ENCODE measurements around the gene ELK3. TPM values are rescaled to one million over a fixed set of nuclear protein-coding genes. Genes with fewer than 3 reads are reported as not detected.
A peak's percentile ranks its signal among the peaks of the same experiment; 100 is the strongest.

The ELK3 gene
- total and polyA plus RNA-seq, 4 experiments from 2014 or later: 20.8 to 56.5 (median 56.4) TPM

DNA sequence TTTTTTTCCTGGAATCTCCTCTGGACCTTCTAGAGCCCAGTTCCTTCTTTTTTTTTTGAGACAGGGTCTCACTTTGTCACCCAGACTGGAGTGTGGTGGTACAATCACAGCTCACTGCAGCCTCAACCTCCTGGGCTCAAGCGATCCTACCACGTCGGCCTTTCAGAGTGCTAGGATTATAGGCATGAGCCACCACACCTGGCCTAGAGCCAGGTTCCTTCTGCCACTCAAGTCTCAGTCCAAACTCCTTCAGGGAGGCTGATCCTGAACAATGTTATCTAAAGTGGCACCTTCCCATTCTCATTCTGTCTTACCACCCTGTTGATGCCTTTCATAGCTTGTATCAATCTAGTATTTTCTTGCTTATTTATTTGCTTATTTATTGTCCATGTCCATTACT, 22.3 kb upstream of the ELK3 start:
- Histone ChIP-seq H3K9me3 (ENCODE audit: control insufficient read depth in 1 of 2, low read length in 2 of 2) (peaks cover 0 to 6% of the 10 kb centered on the region in 2 donors), H3K4me1 (ENCODE audit: insufficient read depth, low read length) (peaks cover 6% of the 10 kb centered on the region), H3K36me3 (ENCODE audit: insufficient read depth, low read length) (no peaks in the 10 kb centered on the region), H3K4me3 (ENCODE audit: low read length in 2 of 2) (no peak overlapping the region), H3K27ac (ENCODE audit: low read depth, low read length) (no peak overlapping the region), H3K27me3 (ENCODE audit: insufficient read depth, low read length) (no peaks in the 10 kb centered on the region)
- peaks cover 0 to 12% of the 10 kb centered on the region in 2 donors for H3K27me3 Mint-ChIP-seq
- ChIA-PET POLR2A (ENCODE audit: partially characterized antibody) (no interaction called here), CTCF (ENCODE audit: partially characterized antibody) (no interaction called here)
- H3K4me3 Mint-ChIP-seq: no peak overlapping the region
- peaks cover 2 to 9% (median 6%) of the 10 kb centered on the region in 4 donors for H3K4me1 Mint-ChIP-seq
- H3K27ac Mint-ChIP-seq: no peak overlapping the region
- H3K9me3 Mint-ChIP-seq: peaks cover 0 to 10% (median 5%) of the 10 kb centered on the region in 8 donors
- no peak for DNase-seq
- H3K36me3 Mint-ChIP-seq: no peaks in the 10 kb centered on the region
- intact Hi-C loops (cut with micrococcal nuclease): no loop called here

DNA sequence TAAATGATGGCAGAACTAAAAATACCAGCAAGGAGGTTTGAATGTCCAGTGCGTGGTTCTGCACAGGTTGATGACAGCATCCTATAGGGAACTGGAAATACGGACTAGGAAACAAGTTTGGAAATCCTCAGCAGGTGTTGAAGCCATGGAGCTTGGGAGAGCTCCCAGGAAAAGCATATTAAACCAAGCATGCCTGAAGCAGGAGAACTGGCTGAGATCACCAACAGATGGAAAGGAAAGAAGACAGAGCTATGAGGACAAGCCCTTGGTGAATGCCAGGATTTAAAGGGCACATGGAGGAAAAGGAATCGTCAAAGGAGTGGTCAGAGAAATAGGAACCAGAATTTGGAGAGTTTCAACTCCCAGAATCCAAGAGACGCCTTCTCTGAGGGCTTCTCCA, 21.2 kb upstream of the ELK3 start:
- Histone ChIP-seq H3K4me3 (ENCODE audit: low read length in 2 of 2) (no peak overlapping the region), H3K36me3 (ENCODE audit: insufficient read depth, low read length) (no peaks in the 10 kb centered on the region), H3K4me1 (ENCODE audit: insufficient read depth, low read length) (peaks cover 15% of the 10 kb centered on the region), H3K27ac (ENCODE audit: low read depth, low read length) (no peak overlapping the region), H3K9me3 (ENCODE audit: control insufficient read depth in 1 of 2, low read length in 2 of 2) (peaks cover 0 to 6% of the 10 kb centered on the region in 2 donors), H3K27me3 (ENCODE audit: insufficient read depth, low read length) (no peaks in the 10 kb centered on the region)
- intact Hi-C loops (cut with micrococcal nuclease): no loop called here
- H3K27ac Mint-ChIP-seq: no peak overlapping the region
- no peaks in the 10 kb centered on the region for H3K36me3 Mint-ChIP-seq
- ChIA-PET CTCF (ENCODE audit: partially characterized antibody) (no interaction called here), POLR2A (ENCODE audit: partially characterized antibody) (interaction anchor here (1.1 kb wide), 1 partner anchor 23 kb away, joined by 6 read pairs; no protein-coding TSS in a partner anchor)
- H3K4me3 Mint-ChIP-seq: no peak overlapping the region
- H3K27me3 Mint-ChIP-seq: peaks cover 0 to 12% of the 10 kb centered on the region in 2 donors
- peaks cover 0 to 13% (median 5%) of the 10 kb centered on the region in 8 donors for H3K9me3 Mint-ChIP-seq
- no peak for DNase-seq
- H3K4me1 Mint-ChIP-seq: peaks cover 5 to 14% (median 11%) of the 10 kb centered on the region in 4 donors

DNA sequence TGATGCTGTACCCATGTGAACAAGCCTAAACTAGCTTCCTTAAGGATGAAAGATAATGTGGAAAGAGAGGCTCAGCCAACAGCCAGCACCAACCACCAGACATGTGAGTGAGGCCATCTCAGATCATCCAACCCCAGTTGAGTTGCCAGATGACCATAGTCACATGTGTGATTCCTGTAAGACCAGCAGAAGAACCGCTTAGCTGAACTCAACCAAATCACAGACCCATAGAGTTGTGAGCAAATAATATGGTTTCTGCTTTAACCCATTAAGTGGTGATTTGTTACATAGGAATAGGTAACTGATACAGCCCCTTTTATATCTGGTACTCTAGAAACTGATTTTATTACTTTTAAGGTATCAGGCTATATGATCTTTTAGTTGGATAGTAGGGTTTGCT, 17.6 kb upstream of the ELK3 start:
- H3K27me3 Mint-ChIP-seq: peaks cover 0 to 8% of the 10 kb centered on the region in 2 donors
- H3K36me3 Mint-ChIP-seq: peaks cover 0 to 3% of the 10 kb centered on the region in 2 donors
- H3K27ac Mint-ChIP-seq: peak overlapping the region; percentile 44 to 96 (median 73)
- peak overlapping the region in 3 of 8 donors; percentile 62 to 69 (median 69) for H3K4me3 Mint-ChIP-seq
- ChIA-PET POLR2A (ENCODE audit: partially characterized antibody) (interaction anchor here (0.9 to 1.9 kb wide), 7 partner anchors 10 to 312 kb away, joined by 3 to 9 read pairs (median 5); partner anchors contain the start of gene CDK17), CTCF (ENCODE audit: partially characterized antibody) (interaction anchor here (1.2 to 4.2 kb wide), 3 partner anchors 10 to 38 kb away, joined by 3 to 21 read pairs (median 3); no protein-coding TSS in a partner anchor)
- intact Hi-C loops (cut with micrococcal nuclease): no loop called here
- H3K36me3 ChIP-seq (ENCODE audit: insufficient read depth, low read length): no peaks in the 10 kb centered on the region
- peaks cover 15% of the 10 kb centered on the region for H3K4me1 ChIP-seq (ENCODE audit: insufficient read depth, low read length)
- H3K27me3 ChIP-seq (ENCODE audit: insufficient read depth, low read length): no peaks in the 10 kb centered on the region
- peaks cover 7 to 14% (median 12%) of the 10 kb centered on the region in 4 donors for H3K4me1 Mint-ChIP-seq
- peak overlapping the region in 1 of 2 donors; percentile 19 for H3K4me3 ChIP-seq (ENCODE audit: low read length in 2 of 2)
- peaks cover 0 to 6% of the 10 kb centered on the region in 2 donors for H3K9me3 ChIP-seq (ENCODE audit: control insufficient read depth in 1 of 2, low read length in 2 of 2)
- no peak overlapping the region for H3K27ac ChIP-seq (ENCODE audit: low read depth, low read length)
- H3K9me3 Mint-ChIP-seq: peaks cover 0 to 15% (median 6%) of the 10 kb centered on the region in 8 donors
- DNase-seq: no peak

DNA sequence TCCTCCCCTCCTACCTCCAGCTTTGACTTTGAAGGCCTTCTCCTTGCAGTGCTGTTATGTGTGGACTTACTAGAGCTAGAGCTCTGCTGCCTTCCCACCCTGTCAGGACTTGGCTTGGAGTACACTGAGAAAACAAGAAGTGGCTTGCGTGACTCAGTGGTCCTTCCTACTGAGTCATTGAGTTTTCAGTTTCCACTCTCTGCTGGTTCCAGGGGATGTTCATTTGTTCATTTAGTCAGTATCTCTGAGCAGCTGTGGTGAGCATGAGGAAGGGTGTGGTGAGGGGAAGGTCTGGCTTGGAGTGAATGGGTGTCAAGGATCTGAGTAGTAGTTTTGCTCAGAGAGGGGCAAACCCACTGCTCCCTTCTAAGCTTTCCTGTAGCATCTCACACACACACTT, 17.2 kb upstream of the ELK3 start:
- Mint-ChIP-seq H3K36me3 (peaks cover 0 to 3% of the 10 kb centered on the region in 2 donors), H3K4me1 (peaks cover 7 to 14% (median 12%) of the 10 kb centered on the region in 4 donors), H3K4me3 (peak overlapping the region in 6 of 8 donors; percentile 39 to 69 (median 56)), H3K27me3 (peaks cover 0 to 8% of the 10 kb centered on the region in 2 donors), H3K27ac (peak overlapping the region; percentile 44 to 96 (median 73)), H3K9me3 (peaks cover 0 to 15% (median 6%) of the 10 kb centered on the region in 8 donors)
- CTCF ChIA-PET (ENCODE audit: partially characterized antibody): interaction anchor here (0.9 to 4.2 kb wide), 5 partner anchors 10 to 313 kb away, joined by 3 to 21 read pairs (median 3); partner anchors contain the start of gene CFAP54
- Histone ChIP-seq H3K36me3 (ENCODE audit: insufficient read depth, low read length) (no peaks in the 10 kb centered on the region), H3K27ac (ENCODE audit: low read depth, low read length) (peak overlapping the region; percentile 5), H3K27me3 (ENCODE audit: insufficient read depth, low read length) (no peaks in the 10 kb centered on the region), H3K4me1 (ENCODE audit: insufficient read depth, low read length) (peaks cover 15% of the 10 kb centered on the region), H3K4me3 (ENCODE audit: low read length in 2 of 2) (peak overlapping the region in 1 of 2 donors; percentile 19), H3K9me3 (ENCODE audit: control insufficient read depth in 1 of 2, low read length in 2 of 2) (peaks cover 0 to 6% of the 10 kb centered on the region in 2 donors)
- DNase-seq: peak in 2 of 5 donors; percentile 27 to 70
- POLR2A ChIA-PET (ENCODE audit: partially characterized antibody): interaction anchor here (0.6 to 1.9 kb wide), 9 partner anchors 9 to 312 kb away, joined by 3 to 9 read pairs (median 4); partner anchors contain the start of gene CDK17
- intact Hi-C loops (cut with micrococcal nuclease): no loop called here

DNA sequence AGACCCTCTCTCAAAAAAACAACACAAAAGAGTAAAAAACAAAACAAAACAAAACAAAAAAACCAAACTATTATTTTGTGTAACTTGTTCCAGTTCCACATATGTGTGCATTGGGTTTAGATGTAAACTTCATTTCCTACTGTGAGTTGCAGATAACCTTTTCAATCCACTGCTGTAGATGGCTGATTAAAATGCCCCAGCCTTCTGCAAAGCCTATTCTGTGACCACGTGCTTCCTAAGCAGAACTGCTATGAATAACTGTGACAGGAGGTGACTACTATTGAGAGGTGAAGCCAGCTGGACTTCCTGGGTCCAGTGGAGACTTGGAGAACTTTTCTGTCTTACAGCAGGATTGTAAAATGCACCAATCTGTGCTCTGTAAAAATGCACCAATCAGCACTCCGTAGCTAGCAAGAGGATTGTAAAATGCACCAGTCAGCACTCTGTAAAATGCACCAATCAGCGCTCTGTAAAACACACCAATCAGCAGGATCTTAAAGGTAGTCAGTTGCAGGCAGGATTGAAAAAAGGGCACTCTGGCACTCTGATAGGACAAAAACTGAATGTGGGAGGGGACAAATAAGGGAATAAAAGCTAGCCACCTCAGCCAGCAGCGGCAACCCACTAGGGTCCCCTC, 10.3 kb upstream of the ELK3 start:
- Mint-ChIP-seq H3K4me1 (peaks cover 11 to 25% (median 16%) of the 10 kb centered on the region in 4 donors), H3K27ac (no peak overlapping the region), H3K27me3 (no peaks in the 10 kb centered on the region), H3K9me3 (peaks cover 0 to 5% (median 0%) of the 10 kb centered on the region in 8 donors), H3K36me3 (peaks cover 0 to 3% of the 10 kb centered on the region in 2 donors), H3K4me3 (no peak overlapping the region)
- Histone ChIP-seq H3K36me3 (ENCODE audit: insufficient read depth, low read length) (no peaks in the 10 kb centered on the region), H3K4me1 (ENCODE audit: insufficient read depth, low read length) (peaks cover 9% of the 10 kb centered on the region), H3K9me3 (ENCODE audit: control insufficient read depth in 1 of 2, low read length in 2 of 2) (no peaks in the 10 kb centered on the region), H3K27ac (ENCODE audit: low read depth, low read length) (no peak overlapping the region), H3K27me3 (ENCODE audit: insufficient read depth, low read length) (no peaks in the 10 kb centered on the region), H3K4me3 (ENCODE audit: low read length in 2 of 2) (no peak overlapping the region)
- DNase-seq: no peak
- ChIA-PET CTCF (ENCODE audit: partially characterized antibody) (no interaction called here), POLR2A (ENCODE audit: partially characterized antibody) (no interaction called here)
- intact Hi-C loops (cut with micrococcal nuclease): no loop called here

DNA sequence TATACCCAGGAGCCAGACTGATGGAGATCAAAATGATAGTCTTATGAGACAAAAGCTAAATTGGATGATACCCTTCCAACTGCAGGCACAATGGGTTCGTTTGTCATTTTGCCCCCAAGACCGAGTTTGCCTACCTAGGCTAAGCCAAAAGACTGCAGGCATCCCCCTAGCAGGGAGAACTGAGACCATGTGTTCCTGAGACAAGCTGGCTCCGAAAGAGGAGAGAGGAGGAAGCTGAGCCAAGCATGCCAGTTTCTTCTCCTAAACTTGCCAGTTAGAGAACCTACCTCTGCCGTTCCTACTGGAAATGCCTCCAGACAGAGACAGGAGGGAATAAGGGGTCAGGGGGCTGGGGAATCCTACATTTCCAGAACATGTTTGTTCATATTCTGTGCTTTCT, 8.3 kb upstream of the ELK3 start:
- Mint-ChIP-seq H3K4me3 (no peak overlapping the region), H3K9me3 (peaks cover 0 to under 1% (median 0%) of the 10 kb centered on the region in 8 donors), H3K4me1 (peaks cover 17 to 30% (median 26%) of the 10 kb centered on the region in 4 donors), H3K27me3 (no peaks in the 10 kb centered on the region), H3K36me3 (peaks cover 0 to under 1% of the 10 kb centered on the region in 2 donors), H3K27ac (no peak overlapping the region)
- Histone ChIP-seq H3K27ac (ENCODE audit: low read depth, low read length) (no peak overlapping the region), H3K9me3 (ENCODE audit: control insufficient read depth in 1 of 2, low read length in 2 of 2) (no peaks in the 10 kb centered on the region), H3K27me3 (ENCODE audit: insufficient read depth, low read length) (no peaks in the 10 kb centered on the region), H3K4me1 (ENCODE audit: insufficient read depth, low read length) (peaks cover 9% of the 10 kb centered on the region), H3K36me3 (ENCODE audit: insufficient read depth, low read length) (no peaks in the 10 kb centered on the region), H3K4me3 (ENCODE audit: low read length in 2 of 2) (no peak overlapping the region)
- POLR2A ChIA-PET (ENCODE audit: partially characterized antibody): interaction anchor here (0.8 to 1.8 kb wide), 2 partner anchors 9 kb away, joined by 3 to 10 read pairs; no protein-coding TSS in a partner anchor
- intact Hi-C loops (cut with micrococcal nuclease): no loop called here
- CTCF ChIA-PET (ENCODE audit: partially characterized antibody): interaction anchor here (1.0 kb wide), 1 partner anchor 26 kb away, joined by 3 read pairs; no protein-coding TSS in a partner anchor
- DNase-seq: no peak
